Upper lobe of left lung (tissue), 4 donors: ENCODE measurements around the gene RRP1.

ENCODE experiments used
- EP300 ChIP-seq, 4 donors: sonication (generic); formaldehyde crosslinking; IDR thresholded peaks; one replicate each; pipeline ENCODE4 v1.5.1; 2017; ENCODE audit warnings: antibody characterized with exemption in 4 of 4, control low read depth in 2 of 4
- POLR2A ChIP-seq, 4 donors: fragments of 450-650 bp; IDR thresholded peaks; one replicate each; pipeline ENCODE4 v1.5.1; 2016 to 2017; ENCODE audit warnings: antibody characterized with exemption in 4 of 4, mild to moderate bottlenecking in 2 of 4
- POLR2AphosphoS5 ChIP-seq, 2 donors: sonication (generic); formaldehyde crosslinking; IDR thresholded peaks; one replicate each; pipeline ENCODE4 v1.5.1; 2017; ENCODE audit warnings: antibody characterized with exemption in 2 of 2
- TF ChIP-seq, protein P1 (sequence below), 6 experiments: fragments of 450-650 bp in 4 of 6; fragments of 200-600 bp in 2 of 6; sonication (generic) in 2 of 6; IDR thresholded peaks; one replicate each; pipeline ENCODE4 v1.5.1; 2016 to 2019; ENCODE audit warnings: antibody characterized with exemption in 6 of 6

- no peak for TF ChIP-seq POLR2A (IDR thresholded peaks at IDR 0.05)
- TF ChIP-seq, protein P1, sequence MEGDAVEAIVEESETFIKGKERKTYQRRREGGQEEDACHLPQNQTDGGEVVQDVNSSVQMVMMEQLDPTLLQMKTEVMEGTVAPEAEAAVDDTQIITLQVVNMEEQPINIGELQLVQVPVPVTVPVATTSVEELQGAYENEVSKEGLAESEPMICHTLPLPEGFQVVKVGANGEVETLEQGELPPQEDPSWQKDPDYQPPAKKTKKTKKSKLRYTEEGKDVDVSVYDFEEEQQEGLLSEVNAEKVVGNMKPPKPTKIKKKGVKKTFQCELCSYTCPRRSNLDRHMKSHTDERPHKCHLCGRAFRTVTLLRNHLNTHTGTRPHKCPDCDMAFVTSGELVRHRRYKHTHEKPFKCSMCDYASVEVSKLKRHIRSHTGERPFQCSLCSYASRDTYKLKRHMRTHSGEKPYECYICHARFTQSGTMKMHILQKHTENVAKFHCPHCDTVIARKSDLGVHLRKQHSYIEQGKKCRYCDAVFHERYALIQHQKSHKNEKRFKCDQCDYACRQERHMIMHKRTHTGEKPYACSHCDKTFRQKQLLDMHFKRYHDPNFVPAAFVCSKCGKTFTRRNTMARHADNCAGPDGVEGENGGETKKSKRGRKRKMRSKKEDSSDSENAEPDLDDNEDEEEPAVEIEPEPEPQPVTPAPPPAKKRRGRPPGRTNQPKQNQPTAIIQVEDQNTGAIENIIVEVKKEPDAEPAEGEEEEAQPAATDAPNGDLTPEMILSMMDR (IDR thresholded peaks at IDR 0.05), result no peak
- no peak for TF ChIP-seq POLR2AphosphoS5 (IDR thresholded peaks at IDR 0.05)
- TF ChIP-seq EP300 (IDR thresholded peaks at IDR 0.05), result no peak
Measured at GRCh38 chr21:43750339-43751033, 38.9 kb upstream of the RRP1 start.
